HepG2 (cell line): ENCODE measurements around the gene TNFSF12. TPM values are rescaled to one million over a fixed set of nuclear protein-coding genes. Genes with fewer than 3 reads are reported as not detected.

Source experiments
- ARNT2 ChIP-seq: sonication (generic); formaldehyde crosslinking; IDR thresholded peaks from 2 replicates; pipeline ENCODE4 v1.8.0; 2022; ENCODE audit warnings: mild to moderate bottlenecking, low read depth, missing genetic modification reagents, moderate library complexity
- ASH2L ChIP-seq: fragments of 300-600, 200-600 bp; sonication (generic); IDR thresholded peaks from 2 replicates; pipeline ENCODE4 v1.7.0; 2017; ENCODE audit warnings: low read depth, mild to moderate bottlenecking, moderate library complexity, mixed read lengths, low read length; ENCODE audit not compliant: insufficient read length
- ELF1 ChIP-seq: sonication (generic); formaldehyde crosslinking; IDR thresholded peaks from 2 replicates; pipeline ENCODE4 v1.4.0; 2020; ENCODE audit warnings: missing genetic modification reagents
- ETV5 ChIP-seq: IDR thresholded peaks from 2 replicates; pipeline ENCODE4 v1.6.1; 2018; ENCODE audit warnings: missing biosample characterization, missing genetic modification reagents, inconsistent platforms, borderline replicate concordance
- FOSL2 ChIP-seq: sonication (generic); formaldehyde crosslinking; IDR thresholded peaks from 2 replicates; pipeline ENCODE4 v1.4.0; 2020; ENCODE audit warnings: missing genetic modification reagents
- FOXC1 ChIP-seq: sonication (generic); formaldehyde crosslinking; IDR thresholded peaks from 2 replicates; pipeline ENCODE4 v1.8.0; 2022; ENCODE audit warnings: mild to moderate bottlenecking, missing genetic modification reagents, borderline replicate concordance
- GATAD2A ChIP-seq: IDR thresholded peaks from 2 replicates; pipeline ENCODE4 v1.6.1; 2016
- HDAC1 ChIP-seq: sonication (generic); formaldehyde crosslinking; IDR thresholded peaks from 2 replicates; pipeline ENCODE4 v1.5.1; 2020; ENCODE audit warnings: mild to moderate bottlenecking, missing genetic modification reagents
- HMG20B ChIP-seq: conservative IDR thresholded peaks from 2 replicates; pipeline ENCODE4 v1.6.1; 2016; ENCODE audit warnings: missing genetic modification reagents, missing compliant biosample characterization
- IRF2 ChIP-seq: IDR thresholded peaks from 2 replicates; pipeline ENCODE4 v1.6.1; 2018; ENCODE audit warnings: missing genetic modification reagents, missing compliant biosample characterization
- MAZ ChIP-seq, 2 experiments: sonication (generic) in 1 of 2; formaldehyde crosslinking in 1 of 2; IDR thresholded peaks; 2 replicates each; pipeline versions ENCODE4 v1.5.0 to v1.6.1; 2012 to 2020; ENCODE audit warnings: low read depth in 2 of 2, mild to moderate bottlenecking in 2 of 2, borderline replicate concordance in 1 of 2, improper control_type of control experiment in 1 of 2, low read length in 1 of 2, missing genetic modification reagents in 1 of 2, moderate library complexity in 1 of 2
- MED8 ChIP-seq: sonication (generic); formaldehyde crosslinking; IDR thresholded peaks from 2 replicates; pipeline ENCODE4 v1.8.1; 2023; ENCODE audit warnings: mild to moderate bottlenecking, missing genetic modification reagents; ENCODE audit not compliant: insufficient replicate concordance
- MTERF4 ChIP-seq: sonication (generic); formaldehyde crosslinking; IDR thresholded peaks from 2 replicates; pipeline ENCODE4 v1.8.0; 2023; ENCODE audit warnings: mild to moderate bottlenecking, missing genetic modification reagents
- POLR2AphosphoS5 ChIP-seq: IDR thresholded peaks from 2 replicates; pipeline ENCODE4 v1.6.1; 2012; ENCODE audit warnings: low read depth, low read length
- SIN3A ChIP-seq: IDR thresholded peaks from 2 replicates; pipeline ENCODE4 v1.6.1; 2011; ENCODE audit warnings: low read depth, mild to moderate bottlenecking, control low read depth, low read length, borderline replicate concordance
- SNAPC5 ChIP-seq: sonication (generic); formaldehyde crosslinking; IDR thresholded peaks from 2 replicates; pipeline ENCODE4 v1.8.1; 2023; ENCODE audit warnings: mild to moderate bottlenecking, missing genetic modification reagents, borderline replicate concordance
- TARDBP ChIP-seq: sonication (generic); formaldehyde crosslinking; IDR thresholded peaks from 2 replicates; pipeline ENCODE4 v1.8.0; 2022; ENCODE audit warnings: mild to moderate bottlenecking, missing genetic modification reagents
- TBL1XR1 ChIP-seq: fragments of 150-350 bp; IDR thresholded peaks from 2 replicates; pipeline ENCODE4 v1.6.1; 2014; ENCODE audit warnings: borderline replicate concordance, low read length; ENCODE audit not compliant: partially characterized antibody
- TIGD3 ChIP-seq: sonication (generic); formaldehyde crosslinking; IDR thresholded peaks from 2 replicates; pipeline ENCODE4 v1.5.1; 2020; ENCODE audit warnings: mild to moderate bottlenecking, missing genetic modification reagents, borderline replicate concordance
- ZBTB7A ChIP-seq: sonication (generic); formaldehyde crosslinking; IDR thresholded peaks from 2 replicates; pipeline ENCODE4 v1.8.0; 2022; ENCODE audit warnings: mild to moderate bottlenecking, missing genetic modification reagents
- ZNF362 ChIP-seq: sonication (generic); formaldehyde crosslinking; IDR thresholded peaks from 2 replicates; pipeline ENCODE4 v1.4.0; 2020; ENCODE audit warnings: missing genetic modification reagents, mild to moderate bottlenecking, borderline replicate concordance
- polyA plus RNA-seq, 8 experiments: library from polyadenylated mRNA; depleted of rRNA in 3 of 8; stranded (reverse) in 7 of 8; unstranded in 1 of 8; fragments of >200 nt; fragmentation: Illumina TruSeq in 4 of 8; extraction: Trizol in 4 of 8; gene quantifications; 2 replicates each; pipeline versions ENCODE4 v1.2.1 to v1.2.3, GENCODE V29; 2011 to 2016; ENCODE audit warnings: low read depth in 4 of 8, missing spikeins in 1 of 8, mixed read lengths in 1 of 8; ENCODE audit not compliant: insufficient read depth in 1 of 8
- total RNA-seq, 5 experiments: library from RNA; depleted of rRNA; stranded (reverse); fragments of >200 nt; fragmentation: Illumina TruSeq; extraction: Trizol; gene quantifications; 2 replicates each; pipeline ENCODE4 v1.2.3, GENCODE V29; 2016; ENCODE audit warnings: low read depth in 1 of 5

Gene TNFSF12
- total and polyA plus RNA-seq, 2 of the 13 experiments (the other 11 are each of a cell fraction or from before 2014, with no cell fraction given) = 0.93 to 7.2 TPM

- 0 out of 2 replicates have a peak, but pooled peaks have one; percentile 10 for TF ChIP-seq HMG20B (CRISPR knock-in tag)
- TF ChIP-seq HDAC1 (CRISPR knock-in tag) = peak; percentile 43; the same call in 1 of the 2 replicates
- TF ChIP-seq SNAPC5 (CRISPR knock-in tag) = no peak
- 0 out of 2 replicates have a peak, but pooled peaks have one; percentile 43 for TF ChIP-seq ZBTB7A (CRISPR knock-in tag)
- TF ChIP-seq MAZ (IDR thresholded peaks at IDR 0.05; ENCODE audit: borderline replicate concordance, low read depth, low read length) = 0 out of 2 replicates have a peak, but pooled peaks have one; percentile 17
- no peak for TF ChIP-seq MAZ (CRISPR knock-in tag; IDR thresholded peaks at IDR 0.05; ENCODE audit: low read depth)
- TF ChIP-seq FOSL2 (CRISPR knock-in tag) = peak; percentile 29; the same call in 1 of the 2 replicates
- peak; percentile 61; the same call in 1 of the 2 replicates for TF ChIP-seq GATAD2A (CRISPR knock-in tag)
- no peak; the same call in 1 of the 2 replicates for TF ChIP-seq FOXC1 (CRISPR knock-in tag)
- TF ChIP-seq ZNF362 (CRISPR knock-in tag) = no peak
- TF ChIP-seq ELF1 = peak; percentile 83
- peak; percentile 65 for TF ChIP-seq POLR2AphosphoS5
- TF ChIP-seq SIN3A = peak; percentile 74; the same call in 1 of the 2 replicates
- no peak for TF ChIP-seq MED8
- 0 out of 2 replicates have a peak, but pooled peaks have one; percentile 15 for TF ChIP-seq TARDBP (CRISPR knock-in tag)
- TF ChIP-seq IRF2 = peak; percentile 53
- TF ChIP-seq ETV5 (CRISPR knock-in tag) = peak; percentile 68; the same call in 1 of the 2 replicates
- no peak for TF ChIP-seq ASH2L
- no peak for TF ChIP-seq TBL1XR1
- TF ChIP-seq TIGD3 = no peak
- TF ChIP-seq ARNT2 (CRISPR knock-in tag) = no peak
- peak; percentile 23; the same call in 1 of the 2 replicates for TF ChIP-seq MTERF4 (CRISPR knock-in tag)
Measured at GRCh38 chr17:7557775-7558543, 9.1 kb downstream of the TNFSF12 start (continued).
